GM12864 (cell line): ENCODE results near the gene ERG.

Experiments used
- DNase-seq: peaks from one replicate; pipeline ENCODE4 v3.0.0-alpha.2; 2011; ENCODE audit warnings: low read depth
- H3K4me3 ChIP-seq: 2 replicates; pipeline ENCODE4 v1.5.1; 2011; ENCODE audit warnings: mild to moderate bottlenecking, low read depth, low read length, control low read depth
- CTCF ChIP-seq: IDR thresholded peaks from 2 replicates; pipeline ENCODE4 v1.5.1; 2011; ENCODE audit warnings: low read depth, mild to moderate bottlenecking, moderate library complexity, low read length, control low read depth, inconsistent platforms; ENCODE audit errors: missing control alignments

ERG gene

DNA sequence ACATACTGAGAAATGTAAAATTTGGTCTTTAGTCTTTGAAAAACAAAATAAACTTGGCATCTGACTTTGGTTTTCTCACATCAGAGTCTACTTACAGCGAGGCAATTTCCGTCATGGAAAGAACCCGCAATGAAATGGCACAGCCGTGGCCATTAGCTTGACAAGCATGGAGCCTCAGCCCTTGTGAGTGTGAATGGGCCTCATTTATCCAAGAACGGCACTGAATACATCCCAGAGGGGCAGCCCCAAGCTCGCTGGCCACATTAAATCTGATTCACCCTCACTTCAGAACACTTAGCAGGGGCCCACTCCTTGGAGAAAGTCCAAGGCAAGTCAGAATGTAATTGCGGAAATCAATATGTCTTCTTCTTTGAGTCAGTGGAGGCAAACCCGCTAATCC is 64.8 kb downstream of the ERG start:
- TF ChIP-seq CTCF: no peak
- no peak for DNase-seq
- no peak overlapping the region for H3K4me3 ChIP-seq

GRCh38 chr21:38430401-38430984 is 67.8 kb downstream of the ERG start:
- DNase-seq: no peak
- no peak for TF ChIP-seq CTCF
- H3K4me3 ChIP-seq: no peak overlapping the region

GRCh38 chr21:38429011-38429410 is 69.3 kb downstream of the ERG start:
- TF ChIP-seq CTCF: no peak
- no peak for DNase-seq
- no peak overlapping the region for H3K4me3 ChIP-seq

DNA sequence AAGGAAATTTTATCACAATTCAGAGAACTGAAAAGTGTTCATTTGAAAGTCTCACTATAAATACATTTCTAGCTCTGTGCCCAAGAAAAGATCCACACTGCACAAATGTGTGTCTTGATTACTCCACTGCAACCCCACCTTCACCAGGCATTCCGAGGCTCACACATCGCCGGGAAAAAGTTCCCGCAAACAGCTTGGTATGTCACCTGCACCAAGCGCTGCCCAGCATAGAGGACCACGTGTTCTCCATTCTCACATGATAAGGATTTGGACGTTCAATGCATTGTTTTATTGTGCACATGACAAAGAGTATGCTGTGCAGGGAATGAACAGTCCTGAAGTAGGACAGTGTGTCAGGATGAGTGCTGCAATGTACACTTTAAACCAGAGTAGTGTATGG is 70.1 kb downstream of the ERG start:
- TF ChIP-seq CTCF: no peak
- DNase-seq: no peak
- H3K4me3 ChIP-seq: no peak overlapping the region

DNA sequence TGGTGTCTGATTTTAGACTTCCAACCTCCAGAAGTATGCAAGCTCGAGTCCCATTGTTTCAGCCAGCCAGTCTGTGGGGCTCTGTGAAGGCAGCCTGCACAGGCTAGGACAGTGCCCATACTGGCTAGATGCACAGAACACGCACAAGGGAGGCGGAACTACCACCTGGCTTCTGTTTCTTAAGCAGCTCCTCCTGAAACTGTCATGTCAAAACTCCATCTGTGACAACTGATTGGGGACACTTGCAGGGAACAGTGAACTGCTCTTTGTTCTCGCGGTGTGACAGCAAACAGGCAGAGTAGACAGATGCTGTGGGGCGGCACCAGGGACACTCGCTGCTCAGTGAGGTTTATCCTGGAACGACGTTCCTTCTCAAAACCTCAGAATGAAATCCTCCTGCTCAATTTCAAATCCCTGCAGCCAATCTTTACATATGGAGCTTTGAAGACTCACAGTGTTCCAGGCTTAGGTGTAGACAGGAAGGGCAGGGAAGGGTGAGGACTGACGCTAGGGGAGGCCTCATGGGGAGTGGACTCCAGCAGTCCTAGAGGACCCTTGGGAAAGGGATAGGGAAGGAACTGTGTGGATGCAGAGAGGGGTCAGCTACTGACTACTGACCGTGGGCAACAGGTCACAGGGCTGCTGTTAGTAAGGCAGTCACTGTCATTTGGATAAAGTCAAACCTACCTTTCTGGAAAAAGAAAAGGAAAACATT is 73.8 kb downstream of the ERG start:
- DNase-seq: no peak
- no peak for TF ChIP-seq CTCF
- H3K4me3 ChIP-seq: no peak overlapping the region

DNA sequence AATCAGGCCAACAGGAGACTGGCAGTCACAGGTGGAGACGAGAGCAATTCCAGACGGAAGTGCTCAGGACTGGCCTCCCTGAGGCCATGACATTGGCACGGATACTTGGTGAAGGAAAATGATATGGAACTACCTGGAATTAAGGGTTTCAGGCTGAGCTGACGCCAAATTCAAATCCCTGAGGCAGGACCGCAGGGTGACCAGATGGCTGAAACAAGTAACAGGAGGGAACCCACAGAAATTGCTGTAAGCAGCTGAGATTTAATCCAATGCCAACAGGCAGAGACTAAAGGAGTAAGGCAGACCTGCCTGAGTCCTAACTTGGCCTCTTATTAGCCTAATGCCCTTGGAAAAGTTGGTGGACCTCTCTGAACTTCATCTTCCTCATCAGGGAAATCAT is 76.2 kb downstream of the ERG start:
- DNase-seq: no peak
- no peak for TF ChIP-seq CTCF
- H3K4me3 ChIP-seq: no peak overlapping the region

- DNase-seq: no peak
- no peak for TF ChIP-seq CTCF
- no peak overlapping the region for H3K4me3 ChIP-seq
These were observed 78.1 kb downstream of the ERG start for GRCh38 chr21:38420140-38420539.
